Peyer's patch (tissue), 4 donors: ENCODE measurements around the gene SOX13. TPM values are rescaled to one million over a fixed set of nuclear protein-coding genes. Genes with fewer than 3 reads are reported as not detected.

Source experiments
- DNase-seq, 3 donors: peaks; one replicate each; pipeline ENCODE4 v3.0.0-alpha.2; 2017 to 2019
- H3K27ac ChIP-seq, 4 donors: fragments of 200-600 bp; sonication (generic); one replicate each; pipeline ENCODE4 v1.5.1; 2016 to 2019
- H3K27me3 ChIP-seq, 2 donors: fragments of 200-600 bp; sonication (generic); one replicate each; pipeline ENCODE4 v1.5.1; 2019
- H3K36me3 ChIP-seq, 3 donors: fragments of 200-600 bp; sonication (generic); one replicate each; pipeline ENCODE4 v1.5.1; 2016 to 2019
- H3K4me1 ChIP-seq, 4 donors: fragments of 200-600 bp; sonication (generic); one replicate each; pipeline ENCODE4 v1.5.1; 2016 to 2019
- H3K4me3 ChIP-seq, 4 donors: fragments of 200-600 bp; sonication (generic); 1 replicate in 3 of 4; 2 replicates in 1 of 4; pipeline ENCODE4 v1.5.1; 2016 to 2019; ENCODE audit warnings: mild to moderate bottlenecking in 1 of 4
- H3K9me3 ChIP-seq, 4 donors: fragments of 200-600 bp; sonication (generic); one replicate each; pipeline ENCODE4 v1.5.1; 2016 to 2019; ENCODE audit warnings: mild to moderate bottlenecking in 1 of 4
- POLR2A ChIP-seq, 2 donors: fragments of 450-650 bp; IDR thresholded peaks; one replicate each; pipeline ENCODE4 v1.5.1; 2017; ENCODE audit warnings: antibody characterized with exemption in 2 of 2, mild to moderate bottlenecking in 2 of 2, moderate library complexity in 2 of 2
- total RNA-seq, 4 donors: library from RNA; depleted of rRNA; stranded (reverse); fragments of >200 nt; gene quantifications; one replicate each; pipeline ENCODE4 v1.1.0, GENCODE V29; 2016
- TF ChIP-seq, protein P1 (sequence below), 6 experiments: fragments of 450-650 bp in 4 of 6; fragments of 200-600 bp in 2 of 6; sonication (generic) in 1 of 6; IDR thresholded peaks; one replicate each; pipeline ENCODE4 v1.5.1; 2017 to 2019; ENCODE audit warnings: antibody characterized with exemption in 6 of 6, mild to moderate bottlenecking in 3 of 6, moderate library complexity in 1 of 6

SOX13 gene
- total RNA-seq, 4 donors from 2014 or later = 42.1 to 80.3 (median 59.0) TPM

DNA sequence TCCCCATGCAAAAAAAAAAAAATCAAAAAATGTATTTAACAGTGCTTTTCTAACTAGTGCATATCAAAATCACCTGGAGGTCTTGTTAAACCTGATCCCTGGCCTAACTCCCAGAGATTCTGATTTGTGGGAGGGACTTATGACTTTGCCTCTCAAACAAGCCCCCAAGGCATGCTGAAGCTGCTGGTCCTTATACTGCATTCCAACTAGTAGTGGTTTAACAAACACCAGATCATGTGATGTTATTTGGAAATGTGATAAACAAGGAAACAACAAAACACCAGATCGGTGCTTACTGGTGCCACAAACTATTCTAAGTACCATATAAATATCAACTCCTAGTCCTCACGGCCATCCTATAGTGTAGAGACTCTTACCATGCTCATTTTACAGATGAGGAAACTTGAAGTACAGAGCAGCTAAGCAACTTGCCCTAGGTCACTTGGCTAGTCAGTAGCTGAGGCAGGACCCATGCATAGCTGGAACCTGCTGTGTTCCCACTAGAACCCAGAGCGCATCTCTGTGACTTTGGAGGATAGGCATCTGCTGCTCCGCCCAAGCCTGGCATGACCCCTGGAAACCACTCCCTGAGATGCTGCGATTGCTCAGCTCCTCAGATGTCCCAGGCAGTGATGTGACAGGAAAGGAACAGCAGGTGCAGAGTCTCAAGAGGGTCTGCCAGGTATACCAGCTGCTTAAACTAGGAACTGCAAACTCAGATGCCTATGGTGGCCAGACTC, 38.1 kb downstream of the SOX13 start:
- Histone ChIP-seq H3K27me3 (no peaks in the 10 kb centered on the region), H3K4me3 (no peak overlapping the region), H3K36me3 (no peaks in the 10 kb centered on the region), H3K27ac (no peak overlapping the region), H3K4me1 (peaks cover 0 to 6% (median 0%) of the 10 kb centered on the region in 4 donors), H3K9me3 (no peaks in the 10 kb centered on the region)
- no peak for DNase-seq
- TF ChIP-seq, protein P1, sequence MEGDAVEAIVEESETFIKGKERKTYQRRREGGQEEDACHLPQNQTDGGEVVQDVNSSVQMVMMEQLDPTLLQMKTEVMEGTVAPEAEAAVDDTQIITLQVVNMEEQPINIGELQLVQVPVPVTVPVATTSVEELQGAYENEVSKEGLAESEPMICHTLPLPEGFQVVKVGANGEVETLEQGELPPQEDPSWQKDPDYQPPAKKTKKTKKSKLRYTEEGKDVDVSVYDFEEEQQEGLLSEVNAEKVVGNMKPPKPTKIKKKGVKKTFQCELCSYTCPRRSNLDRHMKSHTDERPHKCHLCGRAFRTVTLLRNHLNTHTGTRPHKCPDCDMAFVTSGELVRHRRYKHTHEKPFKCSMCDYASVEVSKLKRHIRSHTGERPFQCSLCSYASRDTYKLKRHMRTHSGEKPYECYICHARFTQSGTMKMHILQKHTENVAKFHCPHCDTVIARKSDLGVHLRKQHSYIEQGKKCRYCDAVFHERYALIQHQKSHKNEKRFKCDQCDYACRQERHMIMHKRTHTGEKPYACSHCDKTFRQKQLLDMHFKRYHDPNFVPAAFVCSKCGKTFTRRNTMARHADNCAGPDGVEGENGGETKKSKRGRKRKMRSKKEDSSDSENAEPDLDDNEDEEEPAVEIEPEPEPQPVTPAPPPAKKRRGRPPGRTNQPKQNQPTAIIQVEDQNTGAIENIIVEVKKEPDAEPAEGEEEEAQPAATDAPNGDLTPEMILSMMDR (IDR thresholded peaks at IDR 0.05) = no peak
- TF ChIP-seq POLR2A (IDR thresholded peaks at IDR 0.05) = no peak

DNA sequence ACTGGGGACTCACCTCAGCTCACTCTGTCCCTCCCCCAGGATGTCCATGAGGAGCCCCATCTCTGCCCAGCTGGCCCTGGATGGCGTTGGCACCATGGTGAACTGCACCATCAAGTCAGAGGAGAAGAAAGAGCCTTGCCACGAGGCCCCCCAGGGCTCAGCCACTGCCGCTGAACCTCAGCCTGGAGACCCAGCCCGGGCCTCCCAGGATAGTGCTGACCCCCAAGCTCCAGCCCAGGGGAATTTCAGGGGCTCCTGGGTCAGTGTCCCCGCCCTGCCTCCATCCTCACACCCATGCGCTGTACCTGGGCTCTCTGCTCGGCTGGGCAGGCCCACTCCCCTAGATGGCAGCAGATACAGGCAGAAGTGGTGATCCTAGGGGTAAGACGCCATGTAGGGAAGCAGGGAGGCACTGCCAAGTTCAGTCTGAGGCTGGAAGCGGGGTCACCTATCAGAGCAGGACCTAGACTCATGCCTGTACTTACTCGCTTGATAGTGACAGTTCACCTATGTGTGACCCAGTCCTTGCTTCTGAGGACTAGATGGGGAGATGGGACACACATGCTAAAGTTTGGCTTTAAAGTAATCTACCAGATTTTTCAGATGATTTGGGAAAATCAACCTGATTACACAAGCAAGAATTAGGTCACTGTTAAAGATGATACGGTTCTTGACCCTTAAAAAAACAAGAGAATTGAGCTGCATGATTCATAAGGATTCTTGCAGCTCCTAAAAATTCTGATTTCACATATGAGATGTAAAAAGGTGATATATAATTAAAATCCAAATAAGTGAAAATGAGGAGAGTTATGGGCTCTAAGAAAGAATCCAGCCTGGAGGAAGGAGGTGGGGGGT, 40.2 kb downstream of the SOX13 start:
- Histone ChIP-seq H3K27ac (no peak overlapping the region), H3K4me3 (no peak overlapping the region), H3K36me3 (peaks cover 0 to 19% (median 0%) of the 10 kb centered on the region in 3 donors), H3K9me3 (no peaks in the 10 kb centered on the region), H3K4me1 (peaks cover 0 to 5% (median 0%) of the 10 kb centered on the region in 4 donors), H3K27me3 (no peaks in the 10 kb centered on the region)
- no peak for DNase-seq
- TF ChIP-seq, protein P1 (IDR thresholded peaks at IDR 0.05) = no peak
- TF ChIP-seq POLR2A (IDR thresholded peaks at IDR 0.05) = no peak

GRCh38 chr1:204113896-204114295, 41.0 kb downstream of the SOX13 start:
- H3K27ac ChIP-seq = no peak overlapping the region
- no peaks in the 10 kb centered on the region for H3K27me3 ChIP-seq
- peaks cover 0 to 27% (median 0%) of the 10 kb centered on the region in 3 donors for H3K36me3 ChIP-seq

GRCh38 chr1:204114606-204115005, 41.7 kb downstream of the SOX13 start:
- peaks cover 0 to 34% (median 0%) of the 10 kb centered on the region in 3 donors for H3K36me3 ChIP-seq

More at GRCh38 chr1:204113896-204114295, 41.0 kb downstream of the SOX13 start:
- DNase-seq = no peak
- TF ChIP-seq, protein P1 (IDR thresholded peaks at IDR 0.05) = no peak
- no peak for TF ChIP-seq POLR2A (IDR thresholded peaks at IDR 0.05)
- Histone ChIP-seq H3K4me3 (no peak overlapping the region), H3K4me1 (no peaks in the 10 kb centered on the region), H3K9me3 (no peaks in the 10 kb centered on the region)

DNA sequence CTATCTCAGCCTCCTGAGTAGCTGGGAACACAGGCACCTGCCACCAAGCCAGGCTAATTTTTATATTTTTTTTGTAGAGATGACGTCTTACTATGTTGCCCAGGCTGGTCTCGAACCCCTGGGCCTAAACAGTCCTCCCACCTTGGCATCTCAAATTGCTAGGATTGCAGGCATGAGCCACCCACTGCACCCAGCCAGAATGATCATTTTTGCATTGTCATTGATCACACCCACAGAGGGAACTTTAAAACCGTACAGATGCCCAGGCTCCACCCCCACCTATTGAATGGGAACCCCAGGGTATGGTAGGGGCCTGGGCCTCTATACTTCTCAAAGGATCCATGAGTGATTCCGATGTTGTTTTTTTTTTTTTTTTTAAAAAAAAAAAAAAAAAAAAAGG, 42.2 kb downstream of the SOX13 start:
- peaks cover 0 to 34% (median 0%) of the 10 kb centered on the region in 3 donors for H3K36me3 ChIP-seq
- no peak for DNase-seq
- no peaks in the 10 kb centered on the region for H3K27me3 ChIP-seq
- H3K4me3 ChIP-seq = no peak overlapping the region
- no peaks in the 10 kb centered on the region for H3K9me3 ChIP-seq
- TF ChIP-seq POLR2A (IDR thresholded peaks at IDR 0.05) = no peak
- TF ChIP-seq, protein P1 (IDR thresholded peaks at IDR 0.05) = no peak
- no peak overlapping the region for H3K27ac ChIP-seq
- H3K4me1 ChIP-seq = no peaks in the 10 kb centered on the region

More at GRCh38 chr1:204114606-204115005, 41.7 kb downstream of the SOX13 start:
- DNase-seq = no peak
- Histone ChIP-seq H3K4me1 (no peaks in the 10 kb centered on the region), H3K27me3 (no peaks in the 10 kb centered on the region), H3K9me3 (no peaks in the 10 kb centered on the region), H3K27ac (no peak overlapping the region), H3K4me3 (no peak overlapping the region)
- TF ChIP-seq, protein P1 (IDR thresholded peaks at IDR 0.05) = no peak
- no peak for TF ChIP-seq POLR2A (IDR thresholded peaks at IDR 0.05)
